IMR-90 (cell line): Measurements from ENCODE around the gene ADAMTS17. TPM values are rescaled to one million over a fixed set of nuclear protein-coding genes. Genes with fewer than 3 reads are reported as not detected.

ENCODE experiments used
- ATAC-seq: fragments of 200-7000 bp; cut with Tn5 transposase; 2 replicates; pipeline ENCODE4 v1.9.1; 2020; ENCODE audit warnings: low read depth, mild to moderate bottlenecking, moderate library complexity
- BruUV-seq: library from RNA; stranded (reverse); fragments of 400-500 nt; replicated peaks from 2 replicates; lab custom pipeline; 2021; lab: Mats Ljungman, UMichigan
- CTCF ChIA-PET: fragments of 300-600 bp; formaldehyde crosslinking; extraction: SDS; loops from one replicate; lab custom pipeline; 2021; ENCODE audit warnings: antibody characterized with exemption; lab: Yijun Ruan, JAX
- POLR2A ChIA-PET: fragments of 300-600 bp; sonication (Branson Sonifier 250); formaldehyde crosslinking; loops from one replicate; lab custom pipeline; 2022; ENCODE audit warnings: antibody characterized with exemption; ENCODE audit not compliant: unreplicated experiment; lab: Charles Lee
- DNase-seq: peaks from one replicate; pipeline ENCODE4 v3.0.0; 2013
- H2AFZ ChIP-seq: replicated peaks from 2 replicates; pipeline ENCODE3; 2013; ENCODE audit warnings: low read length, mild to moderate bottlenecking; ENCODE audit not compliant: poor library complexity
- H2AK5ac ChIP-seq: 2 replicates; pipeline ENCODE4 v1.6.1; 2013; ENCODE audit warnings: low read depth, low read length, inconsistent platforms
- H2AK9ac ChIP-seq: replicated peaks from 2 replicates; pipeline ENCODE3; 2013; ENCODE audit warnings: mild to moderate bottlenecking, low read depth, low read length, moderate library complexity; ENCODE audit not compliant: poor library complexity
- H2BK120ac ChIP-seq: 2 replicates; pipeline ENCODE4 v1.6.1; 2013; ENCODE audit warnings: low read depth, low read length, inconsistent platforms
- H2BK15ac ChIP-seq: 3 replicates; pipeline ENCODE4 v1.6.1; 2013; ENCODE audit warnings: low read depth, low read length, inconsistent platforms
- H2BK20ac ChIP-seq: 2 replicates; pipeline ENCODE4 v1.6.1; 2013; ENCODE audit warnings: low read depth, mild to moderate bottlenecking, inconsistent platforms, low read length, moderate library complexity
- H2BK5ac ChIP-seq: 2 replicates; pipeline ENCODE4 v1.6.1; 2013; ENCODE audit warnings: mild to moderate bottlenecking, low read depth, low read length, inconsistent platforms; ENCODE audit not compliant: poor library complexity, severe bottlenecking
- H3K14ac ChIP-seq: replicated peaks from 2 replicates; pipeline ENCODE4 v1.6.1; 2013; ENCODE audit warnings: low read depth, low read length, inconsistent platforms
- H3K18ac ChIP-seq: 2 replicates; pipeline ENCODE4 v1.6.1; 2013; ENCODE audit warnings: low read depth, low read length, control low read depth
- H3K23ac ChIP-seq: 2 replicates; pipeline ENCODE4 v1.6.1; 2013; ENCODE audit warnings: low read depth, low read length, inconsistent platforms
- H3K27ac ChIP-seq: 2 replicates; pipeline ENCODE4 v1.5.1; 2013; ENCODE audit warnings: mild to moderate bottlenecking, control low read depth, low read length; ENCODE audit not compliant: insufficient read depth
- H3K27me3 ChIP-seq: 2 replicates; pipeline ENCODE4 v1.6.1; 2013; ENCODE audit warnings: low read length; ENCODE audit not compliant: control insufficient read depth, insufficient read depth
- H3K36me3 ChIP-seq: 2 replicates; pipeline ENCODE4 v1.6.1; 2013; ENCODE audit warnings: low read length, mixed read lengths; ENCODE audit not compliant: control insufficient read depth, insufficient read depth
- H3K4ac ChIP-seq: 2 replicates; pipeline ENCODE4 v1.6.1; 2013; ENCODE audit warnings: low read depth, low read length, inconsistent platforms
- H3K4me1 ChIP-seq: 2 replicates; pipeline ENCODE4 v1.6.1; 2013; ENCODE audit warnings: low read length, mixed read lengths; ENCODE audit not compliant: control insufficient read depth, insufficient read depth
- H3K4me2 ChIP-seq: 2 replicates; pipeline ENCODE4 v1.6.1; 2013; ENCODE audit warnings: low read depth, mild to moderate bottlenecking, control low read depth, low read length, moderate library complexity
- H3K4me3 ChIP-seq: 2 replicates; pipeline ENCODE4 v1.5.1; 2013; ENCODE audit warnings: low read depth, mild to moderate bottlenecking, control low read depth, low read length, moderate library complexity; ENCODE audit not compliant: insufficient read depth
- H3K56ac ChIP-seq: 2 replicates; pipeline ENCODE4 v1.6.1; 2013; ENCODE audit warnings: low read length, inconsistent platforms; ENCODE audit not compliant: insufficient read depth; ENCODE audit errors: extremely low read depth
- H3K79me1 ChIP-seq, 2 experiments: 2 replicates each; pipeline ENCODE4 v1.6.1; 2013; ENCODE audit warnings: low read length in 2 of 2, inconsistent platforms in 1 of 2, low read depth in 1 of 2
- H3K9ac ChIP-seq: 2 replicates; pipeline ENCODE4 v1.6.1; 2013; ENCODE audit warnings: low read depth, low read length, control low read depth
- H3K9me1 ChIP-seq: 2 replicates; pipeline ENCODE4 v1.6.1; 2013; ENCODE audit warnings: low read length, inconsistent platforms; ENCODE audit not compliant: insufficient read depth
- H3K9me3 ChIP-seq: 2 replicates; pipeline ENCODE4 v1.6.1; 2013; ENCODE audit warnings: low read length; ENCODE audit not compliant: control insufficient read depth, insufficient read depth
- H4K20me1 ChIP-seq: 2 replicates; pipeline ENCODE4 v1.6.1; 2013; ENCODE audit warnings: low read length, inconsistent platforms; ENCODE audit not compliant: insufficient read depth
- H4K5ac ChIP-seq: 2 replicates; pipeline ENCODE4 v1.6.1; 2013; ENCODE audit warnings: mild to moderate bottlenecking, low read depth, low read length, control low read depth
- H4K8ac ChIP-seq, 2 experiments: 2 replicates each; pipeline ENCODE4 v1.6.1; 2013; ENCODE audit warnings: low read depth in 2 of 2, low read length in 2 of 2, control low read depth in 1 of 2, inconsistent platforms in 1 of 2
- H4K91ac ChIP-seq: 2 replicates; pipeline ENCODE4 v1.6.1; 2013; ENCODE audit warnings: low read depth, low read length, inconsistent platforms; ENCODE audit not compliant: insufficient read depth
- BHLHE40 ChIP-seq: fragments of 150-350 bp; IDR thresholded peaks from 2 replicates; pipeline ENCODE4 v1.6.1; 2016; ENCODE audit warnings: mild to moderate bottlenecking, low read depth, low read length
- CEBPB ChIP-seq: IDR thresholded peaks from 2 replicates; pipeline ENCODE4 v1.6.1; 2012; ENCODE audit warnings: low read depth, low read length, improper control_type of control experiment
- CHD1 ChIP-seq: IDR thresholded peaks from 2 replicates; pipeline ENCODE4 v1.6.1; 2012; ENCODE audit warnings: low read depth, low read length, improper control_type of control experiment
- FOS ChIP-seq: fragments of 150-350 bp; IDR thresholded peaks from 2 replicates; pipeline ENCODE4 v1.6.1; 2016; ENCODE audit warnings: low read depth, low read length
- MAFK ChIP-seq: IDR thresholded peaks from 2 replicates; pipeline ENCODE4 v1.6.1; 2012; ENCODE audit warnings: low read depth, low read length, improper control_type of control experiment
- MAZ ChIP-seq: IDR thresholded peaks from 2 replicates; pipeline ENCODE4 v1.6.1; 2012; ENCODE audit warnings: low read depth, mild to moderate bottlenecking, low read length, improper control_type of control experiment, moderate library complexity, borderline replicate concordance
- MXI1 ChIP-seq: IDR thresholded peaks from 2 replicates; pipeline ENCODE4 v1.6.1; 2012; ENCODE audit warnings: low read depth, mild to moderate bottlenecking, low read length, moderate library complexity, borderline replicate concordance
- NFE2L2 ChIP-seq: fragments of 150-350 bp; IDR thresholded peaks from 2 replicates; pipeline ENCODE4 v1.6.1; 2016; ENCODE audit warnings: low read depth, mild to moderate bottlenecking, low read length
- POLR2A ChIP-seq: IDR thresholded peaks from 2 replicates; pipeline ENCODE4 v1.6.1; 2012; ENCODE audit warnings: mild to moderate bottlenecking, low read depth, low read length
- RAD21 ChIP-seq: IDR thresholded peaks from 2 replicates; pipeline ENCODE4 v1.6.1; 2012; ENCODE audit warnings: low read length, improper control_type of control experiment
- RCOR1 ChIP-seq: IDR thresholded peaks from 2 replicates; pipeline ENCODE4 v1.6.1; 2012; ENCODE audit warnings: mild to moderate bottlenecking, low read length, improper control_type of control experiment; ENCODE audit not compliant: insufficient replicate concordance
- RFX5 ChIP-seq: IDR thresholded peaks from 2 replicates; pipeline ENCODE4 v1.8.0; 2012; ENCODE audit warnings: low read depth, mild to moderate bottlenecking, low read length, moderate library complexity
- SMC3 ChIP-seq: fragments of 150-350 bp; IDR thresholded peaks from 2 replicates; pipeline ENCODE4 v1.6.1; 2016; ENCODE audit warnings: low read depth, mild to moderate bottlenecking, antibody characterized with exemption, low read length, moderate library complexity
- WGBS, 2 experiments: methylation state at CpG; one replicate each; pipeline versions ENCODE4 v1.1.5 to v1.1.7; 2013; ENCODE audit warnings: missing lambda C conversion rate in 2 of 2; ENCODE audit not compliant: insufficient read length in 1 of 2; ENCODE audit errors: extremely low coverage in 2 of 2; 5-methylcytosine and 5-hydroxymethylcytosine counted together
- dilution Hi-C: fragments of 300-500 bp; cut with HindIII; formaldehyde crosslinking; loops from one replicate; pipeline ENCODE4 v1.14.3; 2018; ENCODE audit warnings: low sequenced_read_pairs; ENCODE audit not compliant: unreplicated experiment
- in situ Hi-C: fragments of 300-500 bp; cut with MboI; formaldehyde crosslinking; loops from 3 replicates; pipeline ENCODE4 v1.14.3; 2019; ENCODE audit warnings: low sequenced_read_pairs, inconsistent platforms, mixed read lengths
- intact Hi-C: fragments of 100-400 bp; cut with micrococcal nuclease; formaldehyde crosslinking; loops from 2 replicates; pipeline ENCODE4 v1.10.0; 2022
- polyA plus RNA-seq, 3 experiments: library from polyadenylated mRNA; depleted of rRNA; stranded (reverse); fragments of >200 nt; gene quantifications; 2 replicates each; pipeline ENCODE4 v1.2.3, GENCODE V29; 2012; ENCODE audit warnings: low replicate concordance in 1 of 3
- total RNA-seq: library from RNA; depleted of rRNA; stranded (reverse); fragments of >200 nt; gene quantifications from 2 replicates; pipeline ENCODE4 v1.2.3, GENCODE V29; 2012
- TF ChIP-seq, protein P1 (sequence below): fragments of 150-350 bp; IDR thresholded peaks from 2 replicates; pipeline ENCODE4 v1.6.1; 2017; ENCODE audit warnings: mild to moderate bottlenecking, antibody characterized with exemption, low read length, low read depth
- TF ChIP-seq, protein P2 (sequence below): fragments of 150-350 bp; IDR thresholded peaks from 2 replicates; pipeline ENCODE4 v1.6.1; 2016; ENCODE audit warnings: low read depth, mild to moderate bottlenecking, low read length, moderate library complexity, borderline replicate concordance
- TF ChIP-seq, protein P3 (sequence below): conservative IDR thresholded peaks from 2 replicates; pipeline ENCODE4 v1.5.1; 2012; ENCODE audit warnings: mild to moderate bottlenecking, low read depth, low read length, improper control_type of control experiment

ADAMTS17 gene
- total and polyA plus RNA-seq, 2 of the 4 experiments (the other 2 are of a cell fraction), result 0.03 TPM; not detected in 1

DNA sequence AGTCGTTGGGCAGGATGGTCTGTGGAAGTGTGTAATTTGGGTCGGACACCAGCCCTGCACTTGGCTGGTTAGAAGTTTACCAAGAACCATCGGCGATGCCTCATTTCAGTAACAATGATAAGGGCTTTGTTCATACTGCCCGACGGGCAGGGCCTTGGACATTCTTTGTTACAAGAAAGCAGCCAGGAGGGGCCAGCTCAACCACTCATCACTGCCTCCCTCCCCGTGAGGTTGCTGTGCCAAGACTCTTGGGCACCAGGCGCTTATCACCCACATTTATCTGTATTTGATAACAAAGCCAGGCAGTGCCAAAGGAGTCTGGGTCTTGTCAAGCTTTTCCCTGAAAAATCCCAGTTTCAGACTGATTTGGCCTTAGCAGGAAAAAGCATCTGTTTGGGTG, 235.0 kb downstream of the ADAMTS17 start:
- no peaks in the 10 kb centered on the region; the same call in 1 of the 2 replicates for H3K9me3 ChIP-seq
- POLR2A ChIA-PET, result no interaction called here
- intact Hi-C loops, result no loop called here

More for the DNA sequence above, 235.0 kb downstream of the ADAMTS17 start:
- in situ Hi-C loops, result loop anchor here (25.0 kb wide), 1 partner anchor 844 kb away; the partner anchor contains the start of gene LRRC28
- Histone ChIP-seq H2BK5ac (no peak overlapping the region), H3K4me2 (no peak overlapping the region), H3K14ac (no peak overlapping the region), H4K20me1 (no peaks in the 10 kb centered on the region), H3K27ac (no peak overlapping the region), H3K36me3 (no peaks in the 10 kb centered on the region), H3K79me1 (no peaks in the 10 kb centered on the region), H4K8ac (no peak overlapping the region), H2AFZ (no peak overlapping the region), H3K27me3 (no peaks in the 10 kb centered on the region), H2AK9ac (peak overlapping the region; percentile 44), H2BK120ac (no peak overlapping the region), H2AK5ac (no peak overlapping the region), H3K9ac (no peak overlapping the region), H3K4ac (no peak overlapping the region), H4K91ac (peak overlapping the region; percentile 27; the same call in 1 of the 2 replicates), H3K4me3 (no peak overlapping the region), H4K5ac (no peak overlapping the region), H3K18ac (no peak overlapping the region), H3K4me1 (peaks cover 10% of the 10 kb centered on the region), H3K56ac (no peak overlapping the region), H3K9me1 (peaks cover 8% of the 10 kb centered on the region), H2BK15ac (no peak overlapping the region), H3K23ac (no peak overlapping the region), H2BK20ac (no peak overlapping the region)
- TF ChIP-seq, protein P1, sequence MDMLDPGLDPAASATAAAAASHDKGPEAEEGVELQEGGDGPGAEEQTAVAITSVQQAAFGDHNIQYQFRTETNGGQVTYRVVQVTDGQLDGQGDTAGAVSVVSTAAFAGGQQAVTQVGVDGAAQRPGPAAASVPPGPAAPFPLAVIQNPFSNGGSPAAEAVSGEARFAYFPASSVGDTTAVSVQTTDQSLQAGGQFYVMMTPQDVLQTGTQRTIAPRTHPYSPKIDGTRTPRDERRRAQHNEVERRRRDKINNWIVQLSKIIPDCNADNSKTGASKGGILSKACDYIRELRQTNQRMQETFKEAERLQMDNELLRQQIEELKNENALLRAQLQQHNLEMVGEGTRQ, result no peak
- TF ChIP-seq CEBPB (no peak), MAZ (no peak), FOS (no peak), BHLHE40 (no peak), RCOR1 (no peak), MXI1 (no peak), NFE2L2 (no peak), CHD1 (no peak), POLR2A (no peak), RFX5 (no peak), SMC3 (no peak), MAFK (no peak), RAD21 (no peak)
- TF ChIP-seq, protein P2, sequence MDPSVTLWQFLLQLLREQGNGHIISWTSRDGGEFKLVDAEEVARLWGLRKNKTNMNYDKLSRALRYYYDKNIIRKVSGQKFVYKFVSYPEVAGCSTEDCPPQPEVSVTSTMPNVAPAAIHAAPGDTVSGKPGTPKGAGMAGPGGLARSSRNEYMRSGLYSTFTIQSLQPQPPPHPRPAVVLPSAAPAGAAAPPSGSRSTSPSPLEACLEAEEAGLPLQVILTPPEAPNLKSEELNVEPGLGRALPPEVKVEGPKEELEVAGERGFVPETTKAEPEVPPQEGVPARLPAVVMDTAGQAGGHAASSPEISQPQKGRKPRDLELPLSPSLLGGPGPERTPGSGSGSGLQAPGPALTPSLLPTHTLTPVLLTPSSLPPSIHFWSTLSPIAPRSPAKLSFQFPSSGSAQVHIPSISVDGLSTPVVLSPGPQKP, result no peak
- TF ChIP-seq, protein P3, sequence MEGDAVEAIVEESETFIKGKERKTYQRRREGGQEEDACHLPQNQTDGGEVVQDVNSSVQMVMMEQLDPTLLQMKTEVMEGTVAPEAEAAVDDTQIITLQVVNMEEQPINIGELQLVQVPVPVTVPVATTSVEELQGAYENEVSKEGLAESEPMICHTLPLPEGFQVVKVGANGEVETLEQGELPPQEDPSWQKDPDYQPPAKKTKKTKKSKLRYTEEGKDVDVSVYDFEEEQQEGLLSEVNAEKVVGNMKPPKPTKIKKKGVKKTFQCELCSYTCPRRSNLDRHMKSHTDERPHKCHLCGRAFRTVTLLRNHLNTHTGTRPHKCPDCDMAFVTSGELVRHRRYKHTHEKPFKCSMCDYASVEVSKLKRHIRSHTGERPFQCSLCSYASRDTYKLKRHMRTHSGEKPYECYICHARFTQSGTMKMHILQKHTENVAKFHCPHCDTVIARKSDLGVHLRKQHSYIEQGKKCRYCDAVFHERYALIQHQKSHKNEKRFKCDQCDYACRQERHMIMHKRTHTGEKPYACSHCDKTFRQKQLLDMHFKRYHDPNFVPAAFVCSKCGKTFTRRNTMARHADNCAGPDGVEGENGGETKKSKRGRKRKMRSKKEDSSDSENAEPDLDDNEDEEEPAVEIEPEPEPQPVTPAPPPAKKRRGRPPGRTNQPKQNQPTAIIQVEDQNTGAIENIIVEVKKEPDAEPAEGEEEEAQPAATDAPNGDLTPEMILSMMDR, result no peak
- no TSS peak for BruUV-seq
- CTCF ChIA-PET, result no interaction called here
- no peak for DNase-seq
- no peak for ATAC-seq
- 100% methylated on average over 1 of the region's 8 CpGs; no CpG with 5 or more reads in 1 of the 2 experiments for WGBS, 2 experiments
- dilution Hi-C loops, result no loop called here
